Ascending aorta (tissue), 2 donors: ENCODE measurements around the gene BBOX1. TPM values are rescaled to one million over a fixed set of nuclear protein-coding genes. Genes with fewer than 3 reads are reported as not detected.
A peak's percentile ranks its signal among the peaks of the same experiment; 100 is the strongest.

ENCODE experiments used
- DNase-seq, 2 donors: peaks; one replicate each; pipeline ENCODE4 v3.0.0-alpha.2; 2019; ENCODE audit warnings: low spot score in 2 of 2
- H3K27ac ChIP-seq, 2 donors: fragments of 200-600 bp; sonication (generic); one replicate each; pipeline ENCODE4 v1.5.1; 2016 to 2017; ENCODE audit warnings: mild to moderate bottlenecking in 1 of 2
- H3K27me3 ChIP-seq: fragments of 200-600 bp; sonication (generic); one replicate; pipeline ENCODE4 v1.5.1; 2017
- H3K36me3 ChIP-seq, 2 donors: fragments of 200-600 bp; sonication (generic); one replicate each; pipeline ENCODE4 v1.5.1; 2016
- H3K4me1 ChIP-seq, 2 donors: fragments of 200-600 bp; sonication (generic); one replicate each; pipeline ENCODE4 v1.5.1; 2016 to 2017; ENCODE audit warnings: mild to moderate bottlenecking in 1 of 2
- H3K4me3 ChIP-seq, 2 donors: fragments of 200-600 bp; sonication (generic); one replicate each; pipeline ENCODE4 v1.5.1; 2016 to 2017; ENCODE audit warnings: mild to moderate bottlenecking in 1 of 2
- H3K9me3 ChIP-seq, 2 donors: fragments of 200-600 bp; sonication (generic); one replicate each; pipeline ENCODE4 v1.5.1; 2016
- CTCF ChIP-seq, 3 experiments: fragments of 200-600 bp in 2 of 3; fragments of 450-650 bp in 1 of 3; sonication (generic) in 2 of 3; IDR thresholded peaks; one replicate each; pipeline ENCODE4 v1.5.1; 2016 to 2019; ENCODE audit warnings: antibody characterized with exemption in 3 of 3, mild to moderate bottlenecking in 1 of 3, moderate library complexity in 1 of 3
- intact Hi-C: fragments of 100-400 bp; cut with DNase I; formaldehyde crosslinking; loops from one replicate; pipeline ENCODE4 v1.15.1; 2023
- total RNA-seq: library from RNA; depleted of rRNA; stranded (reverse); fragments of >200 nt; gene quantifications from one replicate; pipeline ENCODE4 v1.1.0, GENCODE V29; 2016

The BBOX1 gene
- total RNA-seq, 1 donor from 2014 or later, result not detected

DNA sequence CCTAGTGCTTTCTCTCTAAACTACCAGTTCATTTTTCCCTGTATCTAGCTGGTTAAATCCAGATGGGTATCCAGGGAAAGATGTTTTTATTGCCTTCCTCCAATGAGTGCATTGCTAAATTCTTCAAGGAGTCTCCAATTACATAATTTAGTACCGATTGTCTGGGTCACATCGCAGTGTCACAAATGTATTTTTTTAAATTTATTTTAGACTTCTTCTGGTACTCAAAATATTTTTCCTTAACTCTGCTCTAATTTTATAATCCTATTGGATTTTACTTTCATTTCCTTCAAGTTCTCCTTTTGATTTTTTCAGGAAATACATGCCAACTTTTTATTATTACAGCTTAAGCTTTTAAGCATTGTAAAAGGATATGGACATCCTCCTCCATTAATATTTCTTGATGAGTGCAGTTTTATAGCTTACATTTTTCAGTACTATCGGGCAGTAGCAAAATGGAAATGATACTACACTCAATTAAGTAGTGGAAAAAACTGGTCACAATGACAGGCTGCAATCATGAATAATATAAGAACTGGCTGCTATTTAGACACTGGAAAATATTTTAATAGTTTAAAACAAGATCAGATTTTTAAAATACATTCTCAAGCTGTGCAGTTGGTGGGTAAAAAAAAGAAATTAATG is 20.3 kb downstream of the BBOX1 start:
- no peaks in the 10 kb centered on the region for H3K36me3 ChIP-seq
- no peaks in the 10 kb centered on the region for H3K27me3 ChIP-seq
- H3K4me1 ChIP-seq, result peaks cover 0 to 6% of the 10 kb centered on the region in 2 donors
- intact Hi-C loops, result loop anchor here (5.0 kb wide), 1 partner anchor 69 kb away; the partner anchor contains the start of gene FIBIN
- H3K4me3 ChIP-seq, result peak overlapping the region in 1 of 2 donors; percentile 48
- TF ChIP-seq CTCF (IDR thresholded peaks at IDR 0.05), result no peak
- no peak for DNase-seq
- peaks cover 0 to 12% of the 10 kb centered on the region in 2 donors for H3K9me3 ChIP-seq
- H3K27ac ChIP-seq, result peak overlapping the region; percentile 61 to 70

DNA sequence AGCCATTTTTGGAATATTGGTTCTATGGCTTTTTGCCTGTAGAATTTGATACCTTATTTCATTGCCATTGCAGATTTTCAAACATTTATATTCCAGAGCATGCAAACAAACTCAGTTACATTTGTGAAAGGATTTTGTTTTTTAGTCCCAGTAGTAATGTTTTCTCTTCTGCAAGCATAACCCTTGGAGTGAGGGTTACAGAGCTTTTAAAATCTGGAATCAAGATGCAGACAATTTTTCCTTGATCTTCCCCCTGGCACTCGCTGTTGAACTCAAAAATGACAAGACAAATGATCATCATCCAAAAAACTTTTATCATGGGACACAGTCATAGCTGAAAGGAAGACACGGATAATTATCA is 20.8 kb downstream of the BBOX1 start:
- no peak for TF ChIP-seq CTCF (IDR thresholded peaks at IDR 0.05)
- H3K27ac ChIP-seq, result peak overlapping the region; percentile 61 to 70
- DNase-seq, result no peak
- intact Hi-C loops, result loop anchor here (5.0 kb wide), 1 partner anchor 69 kb away; the partner anchor contains the start of gene FIBIN
- peaks cover 0 to 6% of the 10 kb centered on the region in 2 donors for H3K4me1 ChIP-seq
- H3K27me3 ChIP-seq, result no peaks in the 10 kb centered on the region
- peak overlapping the region in 1 of 2 donors; percentile 48 for H3K4me3 ChIP-seq
- H3K36me3 ChIP-seq, result no peaks in the 10 kb centered on the region
- H3K9me3 ChIP-seq, result peaks cover 0 to 12% of the 10 kb centered on the region in 2 donors

DNA sequence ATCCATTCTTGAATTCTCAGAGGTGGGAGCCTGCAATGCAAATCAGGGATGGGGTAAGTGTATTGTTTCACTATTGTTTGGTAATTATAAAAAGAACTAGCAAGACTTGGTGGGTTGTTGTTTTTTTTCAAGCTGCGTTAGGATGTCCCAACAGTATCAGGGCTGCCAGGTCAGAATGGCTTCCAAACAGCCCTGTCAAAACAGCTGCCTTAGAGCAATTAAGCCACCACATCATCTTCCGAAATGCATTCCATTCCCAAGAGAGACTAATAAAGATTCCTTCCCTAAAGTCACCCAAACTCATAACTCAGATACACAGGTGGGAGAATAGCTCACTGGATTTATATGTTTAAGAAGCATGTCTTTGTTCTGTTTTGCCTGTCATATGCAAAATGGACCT is 23.5 kb downstream of the BBOX1 start:
- H3K27ac ChIP-seq, result no peak overlapping the region
- H3K9me3 ChIP-seq, result peaks cover 0 to 4% of the 10 kb centered on the region in 2 donors
- peaks cover 0 to 6% of the 10 kb centered on the region in 2 donors for H3K4me1 ChIP-seq
- DNase-seq, result no peak
- intact Hi-C loops, result loop anchor here (5.0 kb wide), 1 partner anchor 72 kb away; the partner anchor contains the start of gene FIBIN
- no peak overlapping the region for H3K4me3 ChIP-seq
- no peak for TF ChIP-seq CTCF (IDR thresholded peaks at IDR 0.05)
- no peaks in the 10 kb centered on the region for H3K27me3 ChIP-seq
- H3K36me3 ChIP-seq, result no peaks in the 10 kb centered on the region

DNA sequence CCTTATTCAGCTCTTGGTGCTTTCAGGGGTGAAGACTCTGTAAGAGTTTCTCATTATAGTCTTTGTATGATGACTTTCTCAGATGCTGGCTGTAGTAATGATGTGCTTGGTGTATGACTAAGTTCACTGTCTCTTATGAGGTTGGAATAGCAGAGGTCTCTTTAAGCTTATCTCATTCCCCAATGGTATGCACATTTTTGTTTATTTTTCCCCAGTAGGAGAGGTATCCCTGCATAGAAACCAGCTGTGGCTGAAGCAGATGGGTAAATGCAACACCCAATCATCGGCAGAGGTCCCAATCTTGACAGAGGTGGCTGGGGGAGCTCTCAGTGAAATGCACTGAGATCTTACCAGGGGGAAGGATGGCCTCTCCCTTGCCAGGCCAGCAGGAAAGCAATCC is 34.6 kb downstream of the BBOX1 start:
- TF ChIP-seq CTCF (IDR thresholded peaks at IDR 0.05), result no peak
- Histone ChIP-seq H3K4me3 (no peak overlapping the region), H3K27ac (no peak overlapping the region), H3K4me1 (no peaks in the 10 kb centered on the region), H3K9me3 (no peaks in the 10 kb centered on the region), H3K27me3 (no peaks in the 10 kb centered on the region), H3K36me3 (no peaks in the 10 kb centered on the region)
- DNase-seq, result no peak
- intact Hi-C loops, result no loop called here

DNA sequence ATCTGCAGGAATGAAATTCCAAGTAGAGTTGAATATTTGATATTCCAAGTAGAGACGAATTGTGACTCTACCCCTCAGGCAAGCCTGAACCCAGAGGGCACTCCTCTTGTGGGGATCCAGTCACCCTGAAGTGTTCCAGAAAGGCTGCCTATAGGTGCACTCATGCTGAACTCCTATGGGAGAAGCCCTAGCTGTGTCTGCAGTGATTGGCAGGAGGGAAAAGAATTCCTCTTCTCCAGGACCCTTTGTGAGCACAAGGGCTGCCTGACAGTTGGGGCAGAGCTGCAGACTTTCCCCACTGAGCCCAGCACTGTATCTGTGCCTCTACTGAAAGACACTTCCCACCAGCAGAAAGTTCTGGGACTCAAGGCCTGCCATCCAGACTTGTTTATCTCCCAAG is 35.0 kb downstream of the BBOX1 start:
- no peak overlapping the region for H3K27ac ChIP-seq
- H3K9me3 ChIP-seq, result no peaks in the 10 kb centered on the region
- H3K36me3 ChIP-seq, result no peaks in the 10 kb centered on the region
- TF ChIP-seq CTCF (IDR thresholded peaks at IDR 0.05), result no peak
- DNase-seq, result no peak
- H3K4me3 ChIP-seq, result no peak overlapping the region
- intact Hi-C loops, result no loop called here
- no peaks in the 10 kb centered on the region for H3K27me3 ChIP-seq
- H3K4me1 ChIP-seq, result no peaks in the 10 kb centered on the region
